Colon (tissue), 2 donors: ENCODE results near the gene KCNMB2.

Source experiments
- FAIRE-seq: peaks from 2 replicates; lab custom pipeline; 2012; peaks lifted over from hg19 to GRCh38; lab: Jason Lieb, UNC
- donor health status: control.
- donor health status: control.

Gene KCNMB2

DNA sequence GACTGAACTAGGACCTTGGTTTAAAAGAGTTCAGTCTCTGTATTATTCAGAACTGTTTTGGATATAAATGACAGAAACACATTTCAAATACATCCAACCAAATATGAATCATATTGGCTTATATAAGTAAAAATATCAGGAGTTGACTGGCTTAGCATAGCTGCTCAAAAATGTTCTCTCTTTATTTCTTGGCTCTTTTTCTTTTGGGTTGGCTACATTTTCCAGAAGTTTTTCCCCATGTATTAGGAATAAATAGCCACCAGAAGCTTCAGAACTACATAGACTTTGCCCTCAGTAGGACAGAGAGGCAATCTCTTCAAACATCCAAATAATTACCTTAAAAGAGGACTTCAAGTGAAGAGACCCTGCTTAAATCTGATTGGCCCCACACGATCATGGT is 32.7 kb downstream of the KCNMB2 start:
- FAIRE-seq, result peak; percentile 77

DNA sequence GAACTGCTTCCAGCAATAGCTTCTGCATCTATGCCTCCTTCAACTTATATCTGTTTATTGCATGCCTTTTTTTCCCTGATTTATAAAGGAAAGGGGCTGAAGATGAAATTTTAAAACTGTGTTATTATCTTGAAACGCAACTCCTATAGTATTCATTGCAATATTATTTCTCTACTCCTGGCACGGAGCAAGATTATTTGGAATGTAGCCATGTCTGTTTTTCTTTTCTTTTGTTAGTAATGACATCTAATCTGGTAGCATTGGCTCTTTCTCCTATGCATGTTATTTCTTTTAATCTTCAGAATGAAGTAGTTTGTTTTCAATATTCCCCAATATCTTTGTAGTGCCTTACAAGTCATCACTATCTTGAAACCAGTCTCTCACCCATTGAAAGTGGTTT is 33.6 kb downstream of the KCNMB2 start:
- no peak for FAIRE-seq

- FAIRE-seq, result no peak
These were observed 47.8 kb downstream of the KCNMB2 start for GRCh38 chr3:178583963-178584575.

GRCh38 chr3:178584722-178585380 is 48.6 kb downstream of the KCNMB2 start:
- no peak for FAIRE-seq

GRCh38 chr3:178585454-178585853 is 49.2 kb downstream of the KCNMB2 start:
- FAIRE-seq, result no peak

GRCh38 chr3:178586076-178586475 is 49.8 kb downstream of the KCNMB2 start:
- FAIRE-seq, result no peak

DNA sequence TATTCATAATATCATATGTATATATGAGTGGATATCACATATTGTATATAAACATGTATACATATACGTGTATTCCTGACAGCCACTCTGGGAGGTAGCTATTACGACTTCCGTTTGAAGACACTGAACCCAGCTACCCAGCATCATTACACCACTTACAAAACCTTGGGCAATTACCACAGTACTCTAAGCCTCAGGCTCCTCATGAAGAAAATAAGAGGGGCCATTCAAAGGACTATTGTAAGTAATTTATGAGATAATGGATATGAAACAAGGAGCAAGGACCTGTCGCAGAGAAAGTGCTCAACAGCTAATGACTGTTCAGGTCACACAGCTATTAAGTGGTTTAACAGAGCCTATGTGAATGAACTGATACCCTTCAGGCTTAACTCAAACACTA is 52.4 kb downstream of the KCNMB2 start:
- no peak for FAIRE-seq

DNA sequence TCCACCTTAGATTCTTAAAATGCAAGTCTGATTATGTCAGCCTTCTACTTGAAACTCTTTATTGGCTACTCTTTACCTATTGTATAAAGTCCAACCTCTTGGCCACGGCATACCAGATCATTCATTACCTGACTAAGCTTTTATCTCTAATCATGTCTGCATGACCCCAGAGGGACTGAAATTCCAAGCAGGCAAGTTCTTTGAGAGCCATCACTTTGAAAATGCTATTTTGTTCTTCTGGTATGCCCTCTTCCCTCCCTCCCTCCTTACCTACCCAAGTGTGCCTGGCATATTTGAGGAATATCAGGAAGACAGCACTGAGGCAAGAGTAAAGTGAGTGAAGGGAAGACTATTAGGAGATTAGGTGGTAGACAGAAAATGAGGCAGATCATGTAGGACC is 57.5 kb downstream of the KCNMB2 start:
- FAIRE-seq, result no peak

DNA sequence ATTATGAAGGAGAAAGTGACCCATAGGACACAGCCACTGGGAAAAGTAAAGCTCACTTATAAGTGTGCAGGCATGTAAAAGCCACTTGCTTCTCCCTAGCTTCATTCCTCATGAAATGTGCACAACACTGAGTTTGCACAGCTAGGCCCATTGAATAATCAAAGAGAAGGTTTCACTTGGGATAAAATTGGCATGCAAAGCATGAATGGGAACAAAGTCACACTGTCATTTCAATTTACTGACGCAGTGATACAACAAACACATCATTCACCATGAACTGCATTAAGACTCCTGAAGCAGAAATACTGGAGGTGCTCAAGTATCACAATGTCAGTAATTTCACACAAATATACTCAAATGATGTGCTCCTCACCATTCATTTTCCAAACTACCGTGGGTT is 61.1 kb downstream of the KCNMB2 start:
- FAIRE-seq, result no peak

DNA sequence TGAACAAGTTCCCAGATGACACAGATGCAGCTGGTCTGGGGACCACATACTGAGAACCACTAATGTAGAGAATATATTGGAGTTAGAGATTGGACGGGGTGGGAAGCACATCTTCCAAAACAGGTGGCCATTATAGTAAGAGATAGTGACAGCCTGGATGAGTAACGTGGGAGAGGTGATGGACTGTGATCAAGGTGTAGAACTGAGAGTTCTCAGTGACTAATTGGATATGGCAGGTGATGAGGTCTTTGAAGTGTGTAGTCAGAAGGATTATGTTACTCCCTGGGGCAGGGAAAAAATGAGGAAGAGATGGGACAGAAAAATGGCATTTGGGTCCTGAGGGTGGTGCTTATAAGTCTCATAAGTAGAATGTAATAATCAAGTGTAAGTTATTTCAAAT is 66.6 kb downstream of the KCNMB2 start:
- FAIRE-seq, result no peak

DNA sequence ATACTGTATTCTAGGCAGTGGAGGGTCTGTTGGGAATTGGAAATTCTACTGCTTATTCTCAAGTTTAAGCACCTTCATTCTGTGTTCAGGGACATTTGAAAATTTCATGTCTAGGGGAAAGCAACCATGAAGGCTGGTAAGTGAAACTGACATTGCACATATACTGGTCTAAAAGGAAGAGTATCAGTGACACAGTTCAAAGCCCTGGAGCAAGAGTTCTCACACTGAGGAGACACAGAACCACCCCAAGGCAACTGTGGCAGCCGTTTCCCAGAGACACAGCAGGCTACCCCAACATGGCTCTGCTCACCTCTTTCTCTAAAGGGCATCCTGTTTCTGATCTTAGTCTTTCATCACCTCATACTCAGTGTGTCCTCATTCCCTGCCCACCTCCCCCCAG is 67.5 kb downstream of the KCNMB2 start:
- no peak for FAIRE-seq

DNA sequence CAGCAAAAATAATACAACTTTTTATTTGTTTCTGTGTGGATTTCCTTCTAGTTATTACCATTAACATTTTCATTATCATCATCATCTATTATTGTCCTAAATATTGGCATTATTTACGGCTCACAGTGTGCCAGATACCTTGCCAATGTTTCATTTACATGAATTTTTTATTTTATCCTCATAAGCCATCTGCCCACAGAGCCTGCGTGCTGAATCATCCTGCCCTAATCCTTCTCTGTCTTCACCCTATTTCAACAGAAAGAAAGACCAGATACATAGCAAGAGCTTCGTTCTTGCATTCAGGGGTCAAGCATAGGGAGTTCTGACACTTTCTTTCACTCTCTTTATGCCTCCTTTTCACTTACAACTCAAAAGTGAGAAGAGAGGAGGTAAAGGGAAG is 82.0 kb downstream of the KCNMB2 start:
- FAIRE-seq, result no peak

DNA sequence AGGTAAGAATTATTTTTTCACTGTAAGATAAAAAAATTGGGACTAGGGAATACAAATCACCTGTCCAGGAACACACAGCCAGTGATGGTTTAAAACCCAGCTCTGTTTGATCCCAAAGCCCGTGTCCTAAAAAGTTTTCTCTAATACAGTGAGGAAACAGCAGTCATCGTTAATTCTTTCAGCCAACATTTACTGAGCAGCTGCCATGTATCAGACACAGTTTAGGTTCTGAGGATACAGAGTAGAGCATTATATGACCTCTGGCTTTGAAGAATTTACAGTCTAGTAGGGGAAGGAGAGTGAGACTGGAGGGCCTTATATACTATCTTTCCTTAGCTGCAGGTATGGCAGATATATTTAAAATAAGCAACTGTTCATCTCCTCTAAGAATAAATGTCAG is 82.7 kb downstream of the KCNMB2 start:
- FAIRE-seq, result no peak

DNA sequence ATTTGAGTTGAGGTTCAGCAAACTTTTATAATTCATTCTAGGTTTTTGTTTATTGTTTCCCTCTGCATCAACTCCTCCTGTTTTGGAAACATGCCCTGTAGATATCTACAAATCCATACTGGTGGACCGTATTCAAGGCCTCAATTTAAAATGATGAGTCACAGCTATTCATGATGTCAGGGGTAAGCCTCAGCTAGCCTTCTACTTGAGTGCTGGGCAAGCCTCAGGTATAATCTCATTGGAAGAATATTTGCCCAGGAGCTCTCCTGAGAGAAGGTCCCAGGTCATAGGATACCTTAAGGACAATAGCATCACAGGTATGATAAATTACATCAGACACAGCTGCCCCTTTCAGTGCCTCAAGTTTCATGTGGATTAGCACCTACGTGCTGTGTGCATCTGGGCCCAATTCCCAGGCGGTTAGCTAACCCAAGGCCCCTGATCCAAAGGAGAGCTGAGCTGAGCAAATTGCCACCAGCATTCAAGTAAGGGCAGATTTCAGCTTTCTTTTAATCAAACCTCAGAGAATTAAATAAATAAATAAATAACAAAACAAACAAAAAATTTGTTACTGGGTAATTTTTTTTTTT is 87.5 kb downstream of the KCNMB2 start:
- FAIRE-seq, result no peak

GRCh38 chr3:178624276-178624675 is 88.0 kb downstream of the KCNMB2 start:
- FAIRE-seq, result no peak

- no peak for FAIRE-seq
These were observed 88.9 kb downstream of the KCNMB2 start for GRCh38 chr3:178625053-178625600.

DNA sequence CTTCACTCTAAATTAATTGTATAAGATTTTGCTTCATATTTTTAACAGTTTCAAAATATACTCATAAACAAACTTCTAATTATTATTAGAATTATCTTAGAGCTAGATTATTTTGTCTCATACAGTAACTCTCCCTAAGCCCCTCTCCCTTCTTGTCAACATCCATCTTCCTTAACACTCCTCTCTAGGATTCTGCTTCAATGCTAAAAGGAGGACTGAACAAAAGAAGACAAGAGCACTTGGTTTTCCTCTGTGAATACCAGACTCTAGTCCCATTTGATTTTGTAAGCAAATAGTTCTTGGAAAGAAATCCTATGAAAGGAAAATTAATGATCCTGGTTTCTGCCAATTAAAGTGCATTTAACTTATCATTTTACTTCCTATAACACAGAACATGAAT is 91.8 kb downstream of the KCNMB2 start:
- no peak for FAIRE-seq

- no peak for FAIRE-seq
These were observed 93.4 kb downstream of the KCNMB2 start for GRCh38 chr3:178629430-178630178.

- FAIRE-seq, result no peak
These were observed 95.7 kb downstream of the KCNMB2 start for GRCh38 chr3:178631950-178632349.

DNA sequence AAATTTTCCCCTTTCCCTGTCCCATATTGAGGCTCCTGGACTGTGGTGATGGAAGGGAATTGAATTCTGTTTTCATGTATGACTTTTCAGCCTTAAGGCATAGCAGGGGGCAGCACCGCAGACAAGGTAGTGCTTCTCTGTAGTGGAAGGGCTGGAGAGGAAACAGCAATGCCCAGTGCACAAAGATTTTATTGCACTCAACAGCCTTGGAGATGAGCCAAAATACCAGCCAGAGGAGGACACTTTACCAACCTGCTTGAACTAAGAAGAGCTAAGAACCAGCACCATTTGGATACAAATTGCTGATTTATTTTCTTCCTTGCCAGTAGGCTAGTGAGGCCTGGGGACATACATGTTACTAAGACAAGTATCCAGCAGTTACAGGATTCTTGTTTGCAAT is 98.7 kb downstream of the KCNMB2 start:
- no peak for FAIRE-seq

GRCh38 chr3:178637802-178638201 is 101.6 kb downstream of the KCNMB2 start:
- no peak for FAIRE-seq

GRCh38 chr3:178645503-178645902 is 109.3 kb downstream of the KCNMB2 start:
- no peak for FAIRE-seq
